ENCODE data around the gene FAM72C.
"Not testable (repeated sequence)": the region's sequence is repeated elsewhere in the genome, so short reads cannot be mapped to it uniquely, and the experiment has no call there.

- TF ChIP-seq CREB5 (CRISPR knock-in tag; IDR thresholded peaks at IDR 0.05; ENCODE audit: low read depth); GLIS3 (CRISPR knock-in tag; IDR thresholded peaks at IDR 0.05); ESRRG (CRISPR knock-in tag; IDR thresholded peaks at IDR 0.05); ARNTL (CRISPR knock-in tag; IDR thresholded peaks at IDR 0.05; ENCODE audit: borderline replicate concordance, low read depth); ZFP3 (CRISPR knock-in tag; IDR thresholded peaks at IDR 0.05): not testable (repeated sequence)
- TF ChIP-seq, protein P1, sequence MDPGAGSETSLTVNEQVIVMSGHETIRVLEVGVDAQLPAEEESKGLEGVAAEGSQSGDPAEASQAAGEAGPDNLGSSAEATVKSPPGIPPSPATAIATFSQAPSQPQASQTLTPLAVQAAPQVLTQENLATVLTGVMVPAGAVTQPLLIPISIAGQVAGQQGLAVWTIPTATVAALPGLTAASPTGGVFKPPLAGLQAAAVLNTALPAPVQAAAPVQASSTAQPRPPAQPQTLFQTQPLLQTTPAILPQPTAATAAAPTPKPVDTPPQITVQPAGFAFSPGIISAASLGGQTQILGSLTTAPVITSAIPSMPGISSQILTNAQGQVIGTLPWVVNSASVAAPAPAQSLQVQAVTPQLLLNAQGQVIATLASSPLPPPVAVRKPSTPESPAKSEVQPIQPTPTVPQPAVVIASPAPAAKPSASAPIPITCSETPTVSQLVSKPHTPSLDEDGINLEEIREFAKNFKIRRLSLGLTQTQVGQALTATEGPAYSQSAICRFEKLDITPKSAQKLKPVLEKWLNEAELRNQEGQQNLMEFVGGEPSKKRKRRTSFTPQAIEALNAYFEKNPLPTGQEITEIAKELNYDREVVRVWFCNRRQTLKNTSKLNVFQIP (CRISPR knock-in tag; IDR thresholded peaks at IDR 0.05; ENCODE audit: borderline replicate concordance, low read depth), result not testable (repeated sequence)
These were observed 32.9 kb downstream of the FAM72C start for GRCh38 chr1:143938922-143939321.

Measured in SK-N-SH treated with all-trans-retinoic acid at 6 μM for 48 hours (cell line).